HK-2 (cell line): ENCODE data around the gene ANKRD30B.
"Not testable (repeated sequence)": the region's sequence is repeated elsewhere in the genome, so short reads cannot be mapped to it uniquely, and the experiment has no call there.

ENCODE experiments used
- DNase-seq: peaks from one replicate; pipeline ENCODE4 v3.0.0-alpha.2; 2018; ENCODE audit not compliant: unreplicated experiment

Gene ANKRD30B, protein sequence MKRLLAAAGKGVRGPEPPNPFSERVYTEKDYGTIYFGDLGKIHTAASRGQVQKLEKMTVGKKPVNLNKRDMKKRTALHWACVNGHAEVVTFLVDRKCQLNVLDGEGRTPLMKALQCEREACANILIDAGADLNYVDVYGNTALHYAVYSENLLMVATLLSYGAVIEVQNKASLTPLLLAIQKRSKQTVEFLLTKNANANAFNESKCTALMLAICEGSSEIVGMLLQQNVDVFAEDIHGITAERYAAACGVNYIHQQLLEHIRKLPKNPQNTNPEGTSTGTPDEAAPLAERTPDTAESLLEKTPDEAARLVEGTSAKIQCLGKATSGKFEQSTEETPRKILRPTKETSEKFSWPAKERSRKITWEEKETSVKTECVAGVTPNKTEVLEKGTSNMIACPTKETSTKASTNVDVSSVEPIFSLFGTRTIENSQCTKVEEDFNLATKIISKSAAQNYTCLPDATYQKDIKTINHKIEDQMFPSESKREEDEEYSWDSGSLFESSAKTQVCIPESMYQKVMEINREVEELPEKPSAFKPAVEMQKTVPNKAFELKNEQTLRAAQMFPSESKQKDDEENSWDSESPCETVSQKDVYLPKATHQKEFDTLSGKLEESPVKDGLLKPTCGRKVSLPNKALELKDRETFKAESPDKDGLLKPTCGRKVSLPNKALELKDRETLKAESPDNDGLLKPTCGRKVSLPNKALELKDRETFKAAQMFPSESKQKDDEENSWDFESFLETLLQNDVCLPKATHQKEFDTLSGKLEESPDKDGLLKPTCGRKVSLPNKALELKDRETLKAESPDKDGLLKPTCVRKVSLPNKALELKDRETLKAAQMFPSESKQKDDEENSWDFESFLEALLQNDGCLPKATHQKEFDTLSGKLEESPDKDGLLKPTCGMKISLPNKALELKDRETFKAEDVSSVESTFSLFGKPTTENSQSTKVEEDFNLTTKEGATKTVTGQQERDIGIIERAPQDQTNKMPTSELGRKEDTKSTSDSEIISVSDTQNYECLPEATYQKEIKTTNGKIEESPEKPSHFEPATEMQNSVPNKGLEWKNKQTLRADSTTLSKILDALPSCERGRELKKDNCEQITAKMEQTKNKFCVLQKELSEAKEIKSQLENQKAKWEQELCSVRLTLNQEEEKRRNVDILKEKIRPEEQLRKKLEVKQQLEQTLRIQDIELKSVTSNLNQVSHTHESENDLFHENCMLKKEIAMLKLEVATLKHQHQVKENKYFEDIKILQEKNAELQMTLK (N-terminal part only)

DNA sequence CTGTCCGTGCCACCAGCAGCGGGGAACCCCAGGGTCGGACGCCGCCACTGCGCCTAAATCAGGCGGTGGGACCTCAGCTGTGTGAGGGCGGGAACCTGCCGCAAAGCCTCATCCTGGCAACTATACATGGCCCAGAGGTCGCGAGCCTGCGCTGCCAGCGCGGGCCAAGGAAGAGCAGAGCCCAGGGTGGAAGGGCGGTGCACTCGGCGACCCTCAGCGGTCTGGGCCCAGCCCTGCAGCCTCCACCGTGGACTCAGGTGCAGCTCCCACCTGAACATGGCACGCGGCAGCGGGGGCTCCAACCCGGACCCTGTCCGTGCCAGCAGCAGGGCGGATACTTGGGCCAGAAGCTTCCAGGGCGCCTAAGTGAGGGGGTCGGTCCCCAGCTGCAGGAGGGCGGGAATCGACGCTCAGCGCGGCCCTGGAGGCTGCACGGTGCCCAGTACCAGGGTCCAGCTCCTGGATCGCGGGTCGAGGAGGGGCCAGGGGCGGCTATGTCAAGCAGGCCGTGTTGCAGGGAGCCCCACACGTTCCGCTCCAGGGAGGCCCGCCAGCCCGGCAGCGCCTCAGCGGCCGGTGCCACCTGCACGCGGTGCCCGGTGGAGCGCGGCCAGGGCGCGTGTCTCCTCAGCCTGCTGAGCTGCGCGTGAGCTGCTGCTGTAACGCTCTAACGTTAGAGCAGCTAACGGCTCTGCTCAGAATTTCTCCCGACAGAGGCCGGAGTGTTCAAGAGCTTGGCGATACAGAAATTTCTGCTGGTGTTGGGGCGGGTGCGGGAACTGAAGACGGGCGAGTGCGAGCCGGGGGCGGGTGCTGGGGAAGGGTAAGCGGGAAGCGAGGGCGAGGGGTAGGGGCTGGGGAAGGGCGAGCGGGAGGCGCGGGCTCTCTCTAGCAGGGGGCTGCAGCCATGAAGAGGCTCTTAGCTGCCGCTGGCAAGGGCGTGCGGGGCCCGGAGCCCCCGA, at the start of gene ANKRD30B:
Gene ANKRD30B, plus strand, starts transcription at position 660 of the 962 bp plus-strand sequence. Its CDS starts 248 bp downstream, at position 908.
- no peak for DNase-seq

DNA sequence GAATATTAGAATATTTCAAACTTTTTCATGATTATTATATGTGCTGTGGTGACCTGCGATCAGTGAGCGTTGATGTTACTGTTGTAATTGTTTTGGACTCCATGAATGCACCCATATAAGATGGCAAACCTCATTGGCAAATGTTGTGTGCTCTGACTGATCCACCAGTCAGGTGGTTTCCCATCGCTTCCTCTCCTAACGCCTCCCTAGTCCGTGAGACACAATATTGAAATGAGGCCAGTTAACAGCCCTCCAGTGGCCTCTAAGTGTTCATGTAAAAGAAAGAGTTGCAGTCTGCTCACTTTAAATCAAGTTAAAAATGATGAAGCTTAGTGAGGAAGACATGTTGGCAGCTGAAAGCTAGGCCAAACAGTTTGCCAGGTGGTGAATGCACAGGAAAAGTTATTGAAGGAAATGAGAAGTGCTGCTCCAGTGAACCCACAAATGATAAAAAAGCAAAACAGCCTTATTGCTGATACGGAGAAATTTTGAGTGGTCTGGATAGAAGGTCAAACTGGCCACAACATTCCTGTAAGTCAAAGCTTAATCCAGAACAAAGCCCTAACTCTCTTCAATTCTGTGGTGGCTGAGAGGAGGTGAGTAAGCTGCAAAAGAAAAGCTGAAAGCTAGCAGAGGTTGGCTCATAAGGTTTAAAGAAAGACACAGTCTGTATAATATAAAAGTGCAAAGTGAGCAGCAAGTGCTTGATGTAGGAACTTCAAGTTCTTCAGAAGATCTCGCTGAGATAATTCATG, 46.5 kb upstream of the ANKRD30B start:
- DNase-seq: peak; percentile 16

DNA sequence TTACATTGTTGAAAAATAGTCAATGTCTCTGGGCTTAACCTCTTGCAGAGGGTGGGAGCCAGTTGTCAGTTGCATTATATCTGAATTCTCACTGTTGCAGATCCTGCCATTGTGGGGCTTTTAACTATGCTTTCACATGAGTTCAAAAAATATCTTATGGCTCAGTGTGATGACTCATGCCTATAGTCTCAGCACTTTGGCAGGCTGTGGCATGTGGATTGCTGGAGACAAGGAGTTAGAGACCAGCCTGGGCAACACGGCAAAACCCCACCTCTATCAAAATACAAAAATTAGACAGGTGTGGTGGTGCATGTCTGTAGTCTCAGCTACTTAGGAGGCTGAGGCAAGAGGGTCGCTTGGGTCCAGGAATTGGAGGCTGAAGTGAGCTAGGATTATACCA, 38.2 kb upstream of the ANKRD30B start:
- not testable (repeated sequence) for DNase-seq

DNA sequence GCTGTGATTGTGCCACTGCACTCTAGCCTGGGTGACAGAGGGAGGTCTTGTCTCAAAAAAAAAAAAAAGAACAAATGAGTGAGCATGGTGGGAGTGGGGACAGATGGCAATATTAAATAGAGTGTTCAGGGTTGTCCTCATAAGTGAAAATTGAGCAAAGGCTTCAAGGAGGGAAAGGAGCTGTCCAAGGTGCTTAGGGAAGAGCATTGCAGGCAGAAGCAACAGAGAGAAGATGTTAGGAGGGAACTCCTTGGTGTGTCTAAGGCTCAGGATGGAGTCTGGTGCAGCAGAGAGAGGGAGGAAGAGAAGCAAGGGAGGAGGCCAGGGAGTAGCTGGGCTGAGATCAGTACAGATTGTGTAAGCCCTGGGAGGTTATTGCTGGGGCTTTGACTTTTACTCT, 26.4 kb upstream of the ANKRD30B start:
- DNase-seq: not testable (repeated sequence)

DNA sequence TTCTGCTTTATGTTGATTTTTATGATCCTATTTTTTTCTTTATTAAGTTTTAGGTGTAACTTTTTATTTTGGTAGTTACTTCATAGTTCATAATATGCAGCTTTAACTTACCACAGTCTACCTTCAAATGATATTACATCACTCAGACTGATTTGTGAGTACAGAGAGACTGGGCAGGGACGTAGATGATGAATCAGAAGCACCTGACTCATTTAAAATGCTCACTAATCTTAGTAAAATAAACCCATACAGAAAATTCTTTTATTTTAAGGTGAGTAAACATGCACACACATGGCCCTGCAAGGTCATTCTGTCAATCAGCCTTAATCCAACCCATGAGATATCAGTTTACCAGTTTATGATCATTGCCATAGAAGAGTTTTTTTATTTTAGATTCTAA, 8.9 kb upstream of the ANKRD30B start:
- DNase-seq: peak; percentile 0

DNA sequence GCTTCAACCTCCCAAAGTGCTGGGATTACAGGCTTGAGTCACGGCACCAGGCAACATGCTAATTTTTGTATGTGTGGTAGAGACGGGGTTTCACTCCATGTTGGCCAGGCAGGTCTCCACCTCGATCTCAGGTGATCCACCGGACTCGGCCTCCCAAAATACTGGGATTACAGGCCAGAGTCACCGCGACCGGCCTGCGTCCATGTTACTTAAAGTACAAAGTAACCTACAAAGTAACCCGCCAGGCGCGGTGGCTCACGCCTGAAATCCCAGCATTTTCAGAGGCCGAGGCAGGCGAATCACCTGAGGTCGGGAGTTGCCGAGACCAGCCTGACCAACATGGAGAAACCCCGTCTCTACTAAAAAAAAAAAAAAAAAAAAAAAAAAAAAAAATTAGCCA, 1.1 kb upstream of the ANKRD30B start:
- DNase-seq: no peak

DNA sequence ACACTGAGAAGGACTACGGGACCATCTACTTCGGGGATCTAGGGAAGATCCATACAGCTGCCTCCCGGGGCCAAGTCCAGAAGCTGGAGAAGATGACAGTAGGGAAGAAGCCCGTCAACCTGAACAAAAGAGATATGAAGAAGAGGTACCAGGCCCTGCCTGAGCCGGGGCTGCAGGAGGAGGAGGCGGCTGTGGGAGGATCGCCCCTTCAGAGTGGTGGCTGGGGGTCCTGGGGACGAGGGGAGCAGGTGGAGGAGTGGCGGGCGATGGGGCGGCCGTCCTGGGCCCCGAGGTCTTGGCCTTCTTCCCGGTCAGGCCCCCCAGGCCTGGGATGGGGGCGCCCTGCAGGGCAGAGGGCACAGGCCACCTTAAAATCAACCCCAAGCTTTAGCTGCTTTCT, 524 bp downstream of the ANKRD30B start:
- no peak for DNase-seq

DNA sequence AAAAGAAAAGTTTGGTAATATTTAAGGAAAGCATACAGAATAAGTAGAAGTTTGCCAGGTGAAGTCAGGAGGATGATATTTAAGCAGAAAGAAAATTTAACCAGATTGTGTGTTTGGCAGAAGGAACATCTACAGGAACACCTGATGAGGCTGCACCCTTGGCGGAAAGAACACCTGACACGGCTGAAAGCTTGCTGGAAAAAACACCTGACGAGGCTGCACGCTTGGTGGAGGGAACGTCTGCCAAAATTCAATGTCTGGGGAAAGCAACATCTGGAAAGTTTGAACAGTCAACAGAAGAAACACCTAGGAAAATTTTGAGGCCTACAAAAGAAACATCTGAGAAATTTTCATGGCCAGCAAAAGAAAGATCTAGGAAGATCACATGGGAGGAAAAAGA, 15.6 kb downstream of the ANKRD30B start:
- DNase-seq: not testable (repeated sequence)

DNA sequence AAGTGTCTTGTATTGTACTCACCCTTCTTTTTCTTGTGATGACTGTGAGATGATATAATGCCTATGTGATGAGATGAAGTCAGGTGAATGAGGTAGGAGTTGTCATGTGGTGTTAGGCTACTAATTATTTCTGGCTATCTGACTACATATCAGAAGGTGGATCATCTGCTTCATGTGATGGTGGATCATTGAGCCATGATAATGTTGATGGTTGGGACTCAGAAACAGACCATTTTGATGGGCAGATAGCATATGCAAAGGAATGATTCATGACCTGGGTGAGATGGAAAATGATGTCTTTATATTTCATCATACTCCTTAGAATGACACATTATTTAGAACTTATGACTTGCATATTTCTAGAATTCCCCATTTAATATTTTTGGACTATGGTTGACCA, 19.5 kb downstream of the ANKRD30B start:
- no peak for DNase-seq

DNA sequence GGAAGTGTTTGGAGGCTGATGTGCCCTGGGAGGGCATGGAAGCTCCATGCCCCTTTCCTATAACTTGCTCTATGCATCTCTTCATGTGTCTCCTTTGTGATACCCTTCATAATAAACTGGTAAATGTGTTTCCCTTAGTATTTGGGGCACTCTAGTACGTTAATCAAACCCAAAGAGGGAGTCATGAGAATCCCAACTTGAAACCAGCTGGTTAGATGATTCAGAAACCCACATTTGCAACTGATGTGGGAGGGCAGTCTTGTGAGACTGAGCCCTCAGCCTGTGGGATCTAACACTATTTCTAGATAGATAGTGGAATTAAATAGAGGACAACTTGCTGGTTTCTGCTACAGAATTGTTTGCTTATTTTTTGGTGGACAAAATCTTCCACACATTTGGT, 20.3 kb downstream of the ANKRD30B start:
- DNase-seq: no peak

DNA sequence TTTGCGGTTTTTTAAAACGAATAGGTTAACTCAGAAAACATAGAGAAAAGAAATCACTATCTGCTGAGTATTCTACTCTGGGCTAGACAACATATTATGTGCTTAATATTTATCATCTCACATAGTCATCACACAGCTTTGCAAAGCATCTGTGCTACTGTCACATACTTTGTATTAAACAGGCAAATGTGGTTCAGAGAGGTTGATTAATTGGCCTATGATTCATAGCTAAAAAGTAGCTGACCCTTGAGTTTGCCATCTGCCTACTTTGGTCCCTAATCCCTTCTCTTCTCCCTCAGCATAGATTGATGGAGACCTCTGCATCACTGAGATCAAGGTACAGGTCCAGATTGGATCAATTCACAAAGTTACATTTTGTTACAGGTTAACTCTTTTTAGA, 21.4 kb downstream of the ANKRD30B start:
- DNase-seq: no peak

DNA sequence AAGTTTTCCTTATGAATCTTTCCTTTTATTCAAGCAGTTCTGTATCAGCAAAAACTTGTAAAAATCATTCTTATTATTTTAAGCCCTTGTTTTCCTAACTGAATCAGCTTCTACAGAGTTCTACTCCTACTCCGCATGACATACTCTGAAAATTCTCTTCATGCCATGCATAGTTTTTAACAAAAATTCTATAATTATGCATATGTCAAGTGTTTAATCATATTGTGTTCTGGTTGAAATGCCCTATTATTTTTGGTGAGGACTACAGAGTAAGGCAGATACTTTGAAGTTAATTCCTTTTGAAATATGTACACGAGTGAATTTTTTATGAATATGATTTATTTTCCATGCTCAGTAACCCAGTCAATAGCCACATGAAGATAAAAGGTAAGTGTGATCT, 28.8 kb downstream of the ANKRD30B start:
- DNase-seq: no peak

DNA sequence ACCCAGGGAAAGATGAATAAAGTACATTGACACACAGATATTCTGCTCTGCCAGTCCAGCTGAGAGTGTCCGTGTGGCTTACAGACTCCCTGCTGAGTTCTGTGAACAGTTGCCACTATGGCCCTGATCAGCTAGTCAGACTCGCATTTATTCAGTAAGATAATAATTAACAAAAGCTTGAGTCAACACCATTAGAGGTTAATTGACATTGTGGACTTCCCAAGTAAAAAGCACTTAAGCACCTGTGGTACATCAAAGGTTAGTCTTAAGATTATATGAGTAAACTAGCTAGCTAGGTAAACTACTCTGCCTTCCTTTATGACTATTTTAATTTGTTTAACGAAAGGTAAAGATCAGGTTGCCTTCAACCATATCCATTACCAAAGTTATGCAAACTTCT, 33.7 kb downstream of the ANKRD30B start:
- DNase-seq: no peak

DNA sequence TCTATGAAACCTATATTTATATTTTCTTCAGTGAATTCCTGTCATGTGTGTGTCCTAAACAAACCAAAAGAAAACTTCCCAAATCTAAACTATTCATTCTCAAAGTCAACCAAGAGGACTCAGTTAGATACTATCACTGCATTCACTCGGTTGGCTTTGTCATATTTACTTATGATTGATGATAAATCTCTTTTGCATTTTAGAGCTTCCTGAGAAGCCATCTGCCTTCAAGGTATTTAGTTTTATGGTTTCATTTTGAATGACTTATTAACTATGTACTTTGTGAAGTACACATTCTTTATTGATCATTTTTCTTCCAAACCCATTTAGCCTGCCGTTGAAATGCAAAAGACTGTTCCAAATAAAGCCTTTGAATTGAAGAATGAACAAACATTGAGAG, 36.2 kb downstream of the ANKRD30B start:
- DNase-seq: no peak

DNA sequence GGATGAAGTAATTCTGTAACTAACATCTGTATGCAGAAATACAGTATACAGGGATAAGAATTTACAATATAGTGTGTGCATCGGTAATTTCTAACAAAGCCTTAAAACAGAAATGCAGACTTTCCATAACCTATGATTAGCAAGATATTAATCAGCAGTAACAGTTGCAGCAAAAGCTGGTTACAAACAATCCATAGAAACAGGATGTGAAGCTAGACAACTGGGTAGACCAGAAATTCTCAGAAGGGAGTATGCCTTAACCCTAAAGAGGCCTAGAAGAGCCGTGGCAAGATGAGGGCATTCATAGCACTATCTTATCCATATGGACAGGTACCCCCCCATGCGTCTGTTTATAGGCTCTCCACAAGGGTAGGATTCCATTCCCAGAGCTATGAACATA, 48.9 kb downstream of the ANKRD30B start:
- not testable (repeated sequence) for DNase-seq

DNA sequence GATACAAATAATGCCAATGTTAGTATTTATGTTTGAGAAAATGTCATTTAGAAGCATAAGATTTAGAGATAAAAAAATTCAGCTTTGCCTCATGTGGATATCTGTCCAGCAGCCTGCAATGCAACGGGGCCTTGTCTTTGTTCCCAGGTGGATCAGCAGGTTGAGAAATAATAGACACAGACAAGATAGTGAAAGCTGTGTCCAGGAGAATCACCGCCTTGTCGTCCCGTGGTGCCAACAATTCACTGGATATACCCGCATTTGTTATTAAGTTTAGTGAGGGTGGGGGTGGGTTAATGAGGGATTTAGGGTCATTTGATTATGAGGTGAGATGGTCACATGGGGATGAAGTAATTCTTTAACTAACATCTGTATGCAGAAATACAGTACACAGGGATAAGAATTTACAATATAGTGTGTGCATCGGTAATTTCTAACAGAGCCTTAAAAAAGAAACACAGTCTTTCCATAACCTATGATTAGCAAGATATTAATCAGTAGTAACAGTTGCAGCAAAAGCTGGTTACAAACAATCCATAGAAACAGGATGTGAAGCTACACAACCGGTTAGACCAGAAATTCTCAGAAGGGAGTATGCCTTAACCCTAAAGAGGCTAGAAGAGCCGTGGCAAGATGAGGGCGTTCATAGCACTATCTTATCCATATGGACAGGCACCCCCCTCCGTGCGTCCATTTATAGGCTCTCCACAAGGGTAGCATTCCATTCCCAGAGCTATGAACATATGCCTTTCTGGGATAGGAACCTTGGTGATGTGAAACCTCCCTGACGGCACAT, 50.2 kb downstream of the ANKRD30B start:
- DNase-seq: not testable (repeated sequence)

DNA sequence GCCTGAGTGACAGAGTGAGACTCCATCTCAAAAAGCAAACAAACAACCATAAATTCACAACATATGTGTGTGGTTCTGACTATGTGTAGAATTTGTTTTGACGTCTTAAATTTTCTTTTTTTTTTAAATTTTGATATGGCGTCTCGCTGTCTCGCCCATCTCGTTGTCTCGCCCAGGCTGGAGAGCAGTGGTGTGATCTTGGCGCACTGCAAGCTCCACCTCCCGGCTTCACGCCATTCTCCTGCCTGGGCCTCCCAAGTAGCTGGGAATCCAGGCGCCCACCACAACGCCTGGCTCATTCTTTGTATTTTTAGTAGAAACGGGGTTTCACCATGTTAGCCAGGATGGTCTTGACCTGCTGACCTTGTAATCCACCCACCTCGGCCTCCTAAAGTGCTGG, 63.1 kb downstream of the ANKRD30B start:
- not testable (repeated sequence) for DNase-seq

DNA sequence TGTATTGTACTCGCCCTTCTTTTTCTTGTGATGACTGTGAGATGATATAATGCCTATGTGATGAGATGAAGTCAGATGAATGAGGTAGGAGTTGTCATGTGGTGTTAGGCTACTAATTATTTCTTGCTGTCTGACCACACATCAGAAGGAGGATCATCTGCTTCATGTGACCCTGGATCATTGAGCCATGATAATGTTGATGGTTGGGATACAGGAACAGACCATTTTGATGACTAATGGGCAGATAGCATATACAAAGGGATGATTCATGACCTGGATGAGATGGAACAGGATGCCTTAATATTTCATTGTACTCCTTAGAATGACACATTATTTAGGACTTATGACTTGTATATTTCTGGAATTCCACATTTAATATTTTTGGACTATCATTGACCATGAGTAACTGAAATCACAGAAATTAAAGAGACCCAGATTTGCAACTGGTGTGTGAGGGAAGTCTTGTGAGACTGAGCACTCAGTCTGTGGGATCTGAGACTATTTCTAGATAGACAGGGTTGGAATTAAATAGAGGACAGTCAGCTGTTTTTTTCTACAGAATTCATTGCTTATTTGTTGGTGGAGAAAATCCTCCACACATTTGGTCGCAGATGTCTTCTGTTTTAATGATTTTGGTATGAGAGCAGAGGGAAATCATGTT, 79.1 kb downstream of the ANKRD30B start:
- peak; percentile 1 for DNase-seq

DNA sequence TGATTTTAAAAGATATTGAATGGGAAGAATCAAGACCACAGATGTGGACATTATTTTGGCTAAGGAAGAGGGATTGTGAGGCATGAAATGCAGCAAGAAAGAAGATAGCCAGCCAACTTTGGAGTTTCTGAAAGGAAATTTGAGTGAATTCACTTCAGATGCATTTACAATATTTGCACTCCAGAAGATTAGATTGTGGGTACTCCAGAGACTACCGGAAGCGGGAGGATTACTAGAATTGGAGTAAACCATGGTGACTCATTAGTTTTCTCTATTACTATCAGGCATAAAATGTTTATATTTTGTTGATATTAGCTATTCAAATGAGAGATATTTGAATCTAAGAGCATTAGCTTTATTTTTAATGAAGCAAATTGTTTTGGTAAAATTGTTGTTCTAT, 93.6 kb downstream of the ANKRD30B start:
- DNase-seq: not testable (repeated sequence)
